8988T (cell line): ENCODE results near the gene MYLK.

Experiments used
- DNase-seq: peaks from one replicate; pipeline ENCODE4 v3.0.0; 2011

Gene MYLK

DNA sequence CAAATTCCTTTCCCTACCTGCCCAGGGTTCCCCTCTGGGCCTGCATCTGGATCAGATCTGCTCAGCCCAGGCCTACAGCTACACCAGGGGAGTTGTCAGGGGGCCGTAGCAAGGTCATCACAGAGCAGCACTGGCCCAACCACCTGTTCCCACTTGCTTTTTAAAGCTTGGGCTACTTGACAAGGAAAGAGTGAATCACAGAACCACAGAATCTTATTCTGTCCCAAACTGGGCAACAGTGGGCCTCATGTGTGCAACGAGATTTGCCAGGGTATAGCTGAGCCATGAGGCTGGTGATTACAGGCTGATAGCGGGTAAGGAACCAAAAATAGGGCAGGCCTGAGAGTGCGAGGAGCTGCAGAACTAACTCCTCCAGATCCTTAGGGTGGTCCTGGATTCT is 66.7 kb downstream of the MYLK start:
- no peak for DNase-seq

- DNase-seq, result no peak
Measured at GRCh38 chr3:123816673-123817207, 67.4 kb downstream of the MYLK start.

DNA sequence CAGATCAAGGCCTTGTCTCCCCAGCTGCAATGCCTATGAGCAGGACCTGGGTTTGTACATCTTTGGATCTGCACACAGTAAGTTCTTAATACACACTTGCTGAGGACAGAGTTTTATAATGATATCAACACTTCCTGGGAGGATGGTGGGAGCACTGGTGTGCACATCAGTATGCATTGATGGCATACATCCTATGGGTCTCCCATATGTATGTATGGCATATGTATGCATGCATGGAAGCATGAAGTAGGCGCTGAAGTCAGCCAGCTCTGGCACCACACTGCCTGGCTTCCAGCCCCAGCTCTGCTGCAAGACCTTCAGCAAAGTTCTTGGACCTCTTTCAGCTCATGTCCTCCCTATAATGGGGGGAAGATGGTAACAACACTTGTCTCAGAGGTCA is 68.2 kb downstream of the MYLK start:
- no peak for DNase-seq

DNA sequence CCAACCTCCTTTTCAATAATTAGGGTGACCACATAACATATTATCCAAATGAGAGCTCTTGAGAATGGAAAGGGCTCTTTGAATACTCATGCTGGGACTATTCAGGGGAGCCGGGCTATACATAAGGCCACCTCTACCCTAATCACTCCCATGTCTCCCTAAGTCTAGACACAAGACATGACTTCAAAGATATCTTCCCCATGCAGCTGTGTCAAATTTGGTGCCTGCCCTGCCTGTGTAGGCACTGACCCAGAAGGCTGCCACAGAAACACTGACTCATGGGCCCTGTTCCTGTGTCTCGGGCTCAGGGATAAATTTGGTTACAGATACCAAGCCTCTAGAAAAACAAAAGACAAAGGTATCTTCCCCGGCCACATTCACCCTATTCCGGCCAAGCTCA is 70.3 kb downstream of the MYLK start:
- no peak for DNase-seq

DNA sequence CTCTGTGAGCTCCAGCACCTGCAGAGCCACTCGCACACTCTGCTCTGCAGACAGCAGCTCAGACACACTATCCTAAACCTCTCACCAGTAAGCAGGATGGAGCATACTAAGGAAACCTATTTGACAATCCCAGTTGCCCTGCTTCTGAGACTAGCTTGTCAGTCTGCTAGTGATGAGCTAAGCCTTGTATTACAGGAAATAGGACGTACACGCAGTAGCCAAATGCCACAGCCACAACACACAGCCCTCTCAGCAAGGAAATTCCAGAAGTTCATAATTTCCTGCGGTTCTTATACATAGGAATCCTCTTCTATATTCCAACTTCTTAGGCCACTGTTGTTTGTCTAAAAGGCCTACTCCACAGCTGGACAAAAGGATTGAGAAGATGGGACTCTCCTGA is 74.5 kb downstream of the MYLK start:
- DNase-seq, result no peak

DNA sequence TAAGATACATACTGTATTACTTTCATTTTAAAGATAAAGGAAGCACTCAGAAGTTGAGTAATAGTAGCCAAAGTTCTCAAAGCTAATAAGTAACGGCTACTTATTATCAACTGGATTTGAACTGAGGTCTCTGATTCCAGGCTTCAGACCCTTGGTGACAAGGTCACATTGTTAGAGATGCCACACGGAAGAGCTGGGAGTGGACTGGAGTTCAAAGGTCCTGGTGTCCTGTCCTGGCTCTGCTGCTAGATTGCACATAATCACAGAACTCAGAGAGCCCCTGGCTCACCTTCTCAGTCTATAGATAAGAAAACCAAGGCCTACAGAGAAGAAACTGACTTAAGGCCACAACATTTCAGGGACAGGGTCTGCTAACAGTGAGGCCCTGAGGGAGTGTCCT is 75.3 kb downstream of the MYLK start:
- DNase-seq, result no peak

DNA sequence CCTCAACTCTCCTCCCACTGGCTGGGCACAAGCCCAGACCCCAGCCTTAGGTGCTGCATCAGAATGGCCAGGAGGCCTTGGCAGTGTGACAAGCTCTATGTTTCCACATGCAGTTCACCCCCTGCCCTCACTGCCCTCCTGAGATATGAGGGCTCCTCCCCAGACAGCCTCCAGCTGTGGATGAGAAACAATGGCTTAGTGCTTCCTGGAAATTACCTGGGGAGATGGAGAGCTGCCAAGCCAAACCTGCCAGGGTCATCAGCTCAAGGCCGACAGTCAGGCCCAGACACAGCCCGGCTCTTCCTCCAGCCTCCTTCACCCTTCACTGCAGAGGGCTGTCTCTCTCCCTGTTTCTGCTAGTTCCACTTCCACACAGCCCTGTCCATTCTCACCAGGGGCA is 76.3 kb downstream of the MYLK start:
- no peak for DNase-seq

- DNase-seq, result no peak
Measured at GRCh38 chr3:123805504-123805903, 78.6 kb downstream of the MYLK start.

GRCh38 chr3:123805101-123805500 is 79.0 kb downstream of the MYLK start:
- DNase-seq, result no peak

DNA sequence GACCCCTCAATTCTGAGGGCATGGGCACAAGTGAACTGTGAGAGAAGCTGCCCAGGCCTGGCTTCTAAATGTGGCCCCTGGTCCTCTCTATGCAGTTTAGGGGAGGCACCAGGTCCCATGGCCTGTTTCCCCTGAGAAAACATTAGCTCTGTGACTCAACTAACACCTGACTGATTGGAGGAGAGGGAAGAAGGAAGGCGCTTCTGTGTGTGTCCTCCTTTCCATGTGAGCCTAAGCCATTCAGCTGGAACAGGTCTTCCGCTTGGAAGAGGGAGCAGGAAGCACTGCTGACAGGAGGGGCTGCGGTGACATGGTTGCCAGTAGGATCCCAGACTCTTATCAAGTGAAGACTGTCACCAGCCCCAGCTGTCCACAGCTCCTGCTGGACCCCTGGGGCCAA is 79.5 kb downstream of the MYLK start:
- DNase-seq, result no peak

DNA sequence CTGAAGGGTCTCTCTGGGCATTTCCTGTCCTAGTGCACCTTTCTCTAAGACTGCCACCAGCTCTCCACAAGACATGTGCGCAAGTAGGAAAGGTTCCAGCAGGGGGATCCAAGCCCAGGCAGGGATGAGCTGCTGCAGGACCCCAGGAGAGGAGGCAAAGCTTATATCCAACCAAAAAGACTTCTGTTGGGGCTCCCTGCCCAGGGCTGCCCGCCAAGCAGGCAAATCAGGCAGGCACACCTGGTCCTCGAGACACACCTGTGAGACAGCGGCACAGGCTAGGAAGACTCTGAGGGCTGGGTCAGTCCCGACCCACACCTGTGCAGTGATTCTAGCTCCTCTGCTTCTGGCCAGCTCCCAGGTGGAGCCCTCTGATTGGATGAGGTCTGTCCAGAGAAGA is 80.6 kb downstream of the MYLK start:
- DNase-seq, result no peak

DNA sequence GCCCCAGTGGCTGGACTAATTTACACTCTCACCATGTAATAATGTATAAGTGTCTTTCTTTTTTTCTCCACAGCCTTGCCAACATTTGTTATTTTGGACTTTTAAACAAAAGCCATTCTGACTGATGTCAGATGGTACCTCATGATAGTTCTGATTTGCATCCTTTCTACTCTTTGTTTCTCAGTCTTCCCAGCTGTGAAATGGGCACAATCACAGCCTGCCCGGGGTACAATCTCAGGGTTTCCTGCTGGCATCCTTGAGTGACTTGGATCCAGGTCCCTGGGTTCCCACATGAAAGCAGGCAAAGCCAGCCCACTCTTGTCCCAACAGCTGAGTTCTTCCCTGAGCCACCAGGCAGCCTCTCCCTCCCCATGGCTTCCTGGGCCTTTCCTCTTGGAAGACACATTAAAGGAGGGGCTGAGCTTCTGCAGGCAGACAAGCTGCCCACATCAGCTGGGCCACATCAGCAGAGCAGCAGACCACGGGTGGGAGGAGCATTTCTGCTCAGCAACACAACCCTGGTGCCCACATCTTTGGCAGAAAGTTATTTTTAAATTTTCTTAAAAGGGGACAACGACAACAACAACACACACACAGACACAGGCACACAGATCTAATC is 82.0 kb downstream of the MYLK start:
- DNase-seq, result no peak

GRCh38 chr3:123801474-123801873 is 82.7 kb downstream of the MYLK start:
- DNase-seq, result no peak

DNA sequence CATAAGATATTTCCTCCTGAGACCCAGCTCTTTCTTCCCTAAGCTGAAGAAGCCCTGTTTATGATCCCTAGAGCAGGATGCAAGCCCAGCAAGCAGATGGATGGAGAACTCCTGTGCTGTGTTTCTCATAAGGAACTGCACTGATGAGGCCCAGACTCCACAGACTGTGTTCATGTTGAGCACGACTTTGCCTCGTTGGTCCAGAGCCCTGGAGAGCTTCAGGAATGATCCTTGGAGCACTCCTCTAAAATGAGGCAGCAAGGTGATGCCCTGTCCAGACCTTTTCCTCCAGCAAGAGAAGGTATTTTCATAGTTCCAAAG is 83.8 kb downstream of the MYLK start:
- DNase-seq, result no peak

- DNase-seq, result no peak
Measured at GRCh38 chr3:123799544-123800361, 84.4 kb downstream of the MYLK start.

DNA sequence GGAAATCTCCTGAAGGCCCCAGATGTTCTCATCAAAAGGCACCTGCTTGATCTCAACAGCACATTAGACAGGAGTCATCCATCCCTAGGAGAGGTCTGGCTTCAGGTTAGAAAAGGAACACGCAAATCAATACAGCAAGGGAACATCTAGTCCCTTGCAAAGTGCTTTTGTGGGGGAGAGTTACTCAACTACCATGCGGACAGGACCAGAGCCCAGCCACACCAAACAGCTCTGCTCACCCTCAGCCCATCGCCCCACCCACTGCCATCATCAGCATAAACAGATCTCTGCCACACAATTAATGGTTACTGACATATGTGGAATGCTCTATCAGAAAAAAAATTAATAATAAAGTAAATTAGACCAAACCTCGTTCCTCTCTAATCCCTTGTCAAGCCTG is 85.6 kb downstream of the MYLK start:
- DNase-seq, result no peak

- DNase-seq, result no peak
Measured at GRCh38 chr3:123795471-123796251, 88.5 kb downstream of the MYLK start.

DNA sequence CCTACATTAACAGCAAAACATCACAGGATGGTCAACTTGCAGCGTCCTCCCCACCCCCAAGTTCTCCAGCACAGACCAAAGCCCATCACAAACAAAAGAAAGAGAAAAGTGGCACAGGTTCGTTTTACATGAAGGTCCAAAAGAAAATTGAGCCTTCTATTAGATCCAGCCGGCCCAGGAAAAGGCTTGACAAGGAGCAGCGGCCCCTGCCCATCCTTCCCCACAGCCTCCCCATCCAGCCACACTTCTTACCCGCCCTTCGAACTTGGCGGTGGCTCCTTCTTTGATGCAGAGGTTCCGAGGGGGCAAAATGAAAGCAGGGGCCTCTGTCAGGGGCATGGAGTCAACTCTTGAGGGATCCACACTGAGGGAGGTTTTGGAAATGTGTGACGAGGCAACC is 90.7 kb downstream of the MYLK start:
- DNase-seq, result no peak

DNA sequence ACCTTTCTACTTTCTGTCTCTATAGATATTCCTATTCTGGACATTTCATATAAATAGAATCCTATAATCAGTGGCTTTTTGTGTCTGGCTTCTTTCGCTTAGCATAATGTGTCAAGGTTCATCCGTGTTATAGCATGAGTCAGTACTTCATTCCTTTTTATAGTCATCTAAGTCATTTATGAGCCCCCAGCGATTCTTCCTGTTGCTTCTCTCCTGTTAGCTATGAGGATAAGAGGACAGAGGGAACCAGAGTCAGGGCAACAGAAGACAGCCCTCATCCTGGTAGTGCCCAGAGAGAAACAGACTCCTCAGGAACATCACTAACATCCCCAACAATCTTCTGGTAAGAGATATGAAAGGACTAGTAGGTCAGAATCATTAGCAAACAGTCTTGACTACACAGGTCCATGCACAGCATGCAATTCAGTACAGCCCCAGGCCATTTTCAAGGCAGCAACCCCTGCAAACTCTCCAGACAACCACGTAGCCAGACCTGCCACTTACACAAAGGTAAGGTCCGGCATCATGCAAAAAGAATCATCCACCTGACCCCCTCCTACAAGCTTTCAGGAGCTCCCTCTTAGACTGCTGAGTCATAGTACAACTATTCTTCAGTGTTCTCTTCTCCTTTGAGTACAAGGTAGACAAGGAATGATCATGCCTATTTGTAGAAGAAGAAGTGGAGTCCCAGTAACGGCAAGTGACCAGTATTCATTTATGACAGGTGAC is 91.5 kb downstream of the MYLK start:
- no peak for DNase-seq

DNA sequence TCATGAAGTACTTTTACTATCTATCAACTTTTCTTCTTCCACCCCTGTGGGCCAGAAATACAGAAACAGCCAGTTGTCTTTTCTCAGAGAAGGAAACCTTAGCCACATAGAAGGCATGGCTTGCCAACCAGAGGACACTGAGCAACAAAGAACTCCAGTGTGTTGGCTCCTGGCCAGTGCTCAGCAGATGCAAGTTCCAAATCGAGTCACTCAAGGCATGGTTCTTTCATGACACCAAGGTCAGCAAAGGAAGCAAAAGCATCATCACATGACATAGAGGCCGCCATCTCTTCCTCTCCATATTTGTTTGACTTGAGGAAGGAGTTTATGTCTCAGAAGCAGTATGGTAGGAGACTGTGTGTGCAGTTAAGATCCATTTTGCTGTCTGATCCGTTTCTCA is 92.2 kb downstream of the MYLK start:
- no peak for DNase-seq

- no peak for DNase-seq
Measured at GRCh38 chr3:123791417-123791816, 92.7 kb downstream of the MYLK start.

GRCh38 chr3:123791073-123791370 is 93.1 kb downstream of the MYLK start:
- DNase-seq, result no peak

- no peak for DNase-seq
Measured at GRCh38 chr3:123790254-123791072, 93.7 kb downstream of the MYLK start.
